ENCODE measurements around the gene VAPB.

- TF ChIP-seq CTCF (IDR thresholded peaks at IDR 0.05 in 8 of 11, conservative IDR thresholded peaks at IDR 0.05 in 3 of 11) (no peak), POLR2A (IDR thresholded peaks at IDR 0.05) (no peak), POLR2AphosphoS5 (IDR thresholded peaks at IDR 0.05) (no peak)
Observed at GRCh38 chr20:58454460-58454859, 65.4 kb downstream of the VAPB start.
